GM12873 (cell line): ENCODE results near the gene ZNF408.

Experiments
- CTCF ChIP-seq: IDR thresholded peaks from 2 replicates; pipeline ENCODE4 v1.5.1; 2012; ENCODE audit warnings: low read depth, mild to moderate bottlenecking, moderate library complexity, low read length, control low read depth; ENCODE audit not compliant: insufficient read depth; ENCODE audit errors: missing control alignments

The ZNF408 gene

GRCh38 chr11:46726206-46726862 is 25.5 kb downstream of the ZNF408 start:
- no peak for TF ChIP-seq CTCF

- TF ChIP-seq CTCF = no peak
Observed at GRCh38 chr11:46727952-46728658, 27.3 kb downstream of the ZNF408 start.

GRCh38 chr11:46728659-46729040 is 27.8 kb downstream of the ZNF408 start:
- TF ChIP-seq CTCF = no peak

- TF ChIP-seq CTCF = no peak
Observed at GRCh38 chr11:46729110-46730027, 28.5 kb downstream of the ZNF408 start.

- TF ChIP-seq CTCF = no peak
Observed at GRCh38 chr11:46731545-46731944, 30.7 kb downstream of the ZNF408 start.

GRCh38 chr11:46733234-46733633 is 32.4 kb downstream of the ZNF408 start:
- TF ChIP-seq CTCF = no peak

GRCh38 chr11:46736146-46736545 is 35.3 kb downstream of the ZNF408 start:
- TF ChIP-seq CTCF = no peak
